GM12865 (cell line): ENCODE measurements around the gene PCNX1.

Experiments
- DNase-seq: peaks from one replicate; pipeline ENCODE4 v3.0.0; 2010; ENCODE audit warnings: low read depth
- H3K4me3 ChIP-seq: 2 replicates; pipeline ENCODE4 v1.5.1; 2011; ENCODE audit warnings: mild to moderate bottlenecking, low read depth, low read length, control low read depth
- CTCF ChIP-seq: IDR thresholded peaks from 2 replicates; pipeline ENCODE4 v1.5.1; 2011; ENCODE audit warnings: low read length, control low read depth, low read depth, inconsistent platforms; ENCODE audit not compliant: insufficient read depth; ENCODE audit errors: missing control alignments

The PCNX1 gene

DNA sequence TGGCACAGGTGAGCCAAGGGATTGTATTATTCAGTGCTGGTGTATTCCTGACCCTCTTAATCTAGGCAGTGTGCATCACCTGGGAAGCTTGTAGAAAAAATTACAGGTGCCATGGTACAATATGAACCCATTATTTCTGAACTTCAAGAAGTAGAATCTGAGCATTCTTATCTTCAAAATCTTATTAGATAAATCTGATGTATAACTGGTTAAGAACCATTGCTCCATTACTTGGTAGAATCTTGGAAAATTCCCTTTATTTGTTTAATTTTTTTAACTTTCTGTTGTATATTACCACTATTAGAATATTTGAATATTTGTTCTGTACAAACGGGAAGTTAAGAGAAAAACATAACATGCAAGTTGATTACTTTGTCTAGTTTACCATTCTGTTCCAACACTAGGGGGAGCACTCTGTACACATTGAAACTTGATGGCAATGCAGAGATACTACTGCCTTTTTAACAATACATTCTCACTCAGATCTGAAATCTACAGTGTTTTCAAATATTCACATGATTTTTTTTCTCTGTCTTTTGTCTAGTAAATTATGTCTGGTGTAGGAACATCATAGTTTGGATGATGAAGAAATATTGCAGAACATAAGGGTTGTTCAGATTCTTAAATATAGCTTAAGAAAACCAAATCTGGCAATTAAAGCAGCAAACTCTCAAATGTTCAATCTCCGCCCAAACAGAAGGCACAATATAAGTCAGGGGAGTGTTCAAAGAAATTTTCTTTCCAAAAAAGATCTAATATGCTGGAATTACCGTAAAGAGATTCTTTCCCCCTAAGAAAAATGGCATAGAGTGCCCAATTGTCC, 196.6 kb downstream of the PCNX1 start:
- no peak overlapping the region for H3K4me3 ChIP-seq
- TF ChIP-seq CTCF = peak; percentile 80
- peak; percentile 71 for DNase-seq

DNA sequence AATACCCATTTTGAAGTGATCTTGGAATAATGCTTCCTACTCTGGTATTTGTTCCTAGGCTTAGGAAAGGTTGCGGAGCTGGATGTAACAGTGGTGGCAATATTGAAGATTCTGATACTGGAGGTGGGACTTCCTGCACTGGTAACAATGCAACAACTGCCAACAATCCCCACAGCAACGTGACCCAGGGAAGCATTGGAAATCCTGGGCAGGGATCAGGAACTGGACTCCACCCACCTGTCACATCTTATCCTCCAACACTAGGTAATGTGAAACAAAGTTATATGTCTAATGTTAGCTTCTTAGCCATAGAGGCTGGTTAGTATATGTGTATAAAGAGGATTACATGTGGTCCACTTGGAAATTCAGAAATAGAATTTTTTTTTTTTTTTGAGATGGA, 197.9 kb downstream of the PCNX1 start:
- no peak overlapping the region for H3K4me3 ChIP-seq
- DNase-seq = no peak
- no peak for TF ChIP-seq CTCF

GRCh38 chr14:71107921-71108320, 200.7 kb downstream of the PCNX1 start:
- H3K4me3 ChIP-seq = no peak overlapping the region
- no peak for TF ChIP-seq CTCF
- DNase-seq = no peak

GRCh38 chr14:71108398-71109119, 201.3 kb downstream of the PCNX1 start:
- no peak overlapping the region for H3K4me3 ChIP-seq
- no peak for TF ChIP-seq CTCF

DNA sequence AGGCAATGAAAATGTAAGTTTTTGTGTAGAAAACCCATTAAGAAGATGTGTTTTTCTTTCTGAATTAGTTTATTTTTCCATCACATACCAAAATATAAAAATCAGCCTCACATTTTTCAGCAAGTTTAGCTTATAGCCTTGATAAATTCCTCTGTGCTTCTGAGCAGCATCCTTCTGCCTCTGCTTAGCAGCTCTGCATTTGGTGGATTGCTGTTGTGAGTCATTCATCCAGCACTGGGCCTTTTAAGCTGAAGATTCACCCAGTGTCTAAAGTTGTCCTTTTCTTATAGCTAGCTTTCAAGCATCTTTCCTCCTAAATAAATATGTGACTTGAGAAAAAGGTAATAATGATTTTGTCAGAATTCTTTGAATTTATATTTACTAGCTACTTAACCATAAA, 206.1 kb downstream of the PCNX1 start:
- DNase-seq = no peak
- no peak for TF ChIP-seq CTCF
- no peak overlapping the region for H3K4me3 ChIP-seq

More at GRCh38 chr14:71108398-71109119, 201.3 kb downstream of the PCNX1 start:
- no peak for DNase-seq

GRCh38 chr14:71114565-71114964, 207.3 kb downstream of the PCNX1 start:
- TF ChIP-seq CTCF = no peak
- no peak overlapping the region for H3K4me3 ChIP-seq
- DNase-seq = no peak

GRCh38 chr14:71115306-71115705, 208.0 kb downstream of the PCNX1 start:
- no peak for TF ChIP-seq CTCF
- DNase-seq = no peak
- H3K4me3 ChIP-seq = no peak overlapping the region
